Coronary artery (tissue), 2 donors: ENCODE results near the gene COL5A1.
A peak's percentile ranks its signal among the peaks of the same experiment; 100 is the strongest.

Experiments
- DNase-seq: peaks from one replicate; pipeline ENCODE4 v3.0.0-alpha.2; 2017; ENCODE audit warnings: low spot score
- H3K27ac ChIP-seq, 2 donors: fragments of 200-600 bp; sonication (generic); one replicate each; pipeline ENCODE4 v1.5.1; 2016 to 2019
- H3K4me3 ChIP-seq: fragments of 200-600 bp; sonication (generic); 2 replicates; pipeline ENCODE4 v1.5.1; 2016; ENCODE audit warnings: mild to moderate bottlenecking, moderate library complexity
- TF ChIP-seq, protein P1 (sequence below): fragments of 200-600 bp; sonication (generic); IDR thresholded peaks from one replicate; pipeline ENCODE4 v1.5.1; 2019; ENCODE audit warnings: antibody characterized with exemption

Gene COL5A1

GRCh38 chr9:134611046-134611445 lies 30.6 kb upstream of the COL5A1 start:
- DNase-seq: peak; percentile 40
- TF ChIP-seq, protein P1, sequence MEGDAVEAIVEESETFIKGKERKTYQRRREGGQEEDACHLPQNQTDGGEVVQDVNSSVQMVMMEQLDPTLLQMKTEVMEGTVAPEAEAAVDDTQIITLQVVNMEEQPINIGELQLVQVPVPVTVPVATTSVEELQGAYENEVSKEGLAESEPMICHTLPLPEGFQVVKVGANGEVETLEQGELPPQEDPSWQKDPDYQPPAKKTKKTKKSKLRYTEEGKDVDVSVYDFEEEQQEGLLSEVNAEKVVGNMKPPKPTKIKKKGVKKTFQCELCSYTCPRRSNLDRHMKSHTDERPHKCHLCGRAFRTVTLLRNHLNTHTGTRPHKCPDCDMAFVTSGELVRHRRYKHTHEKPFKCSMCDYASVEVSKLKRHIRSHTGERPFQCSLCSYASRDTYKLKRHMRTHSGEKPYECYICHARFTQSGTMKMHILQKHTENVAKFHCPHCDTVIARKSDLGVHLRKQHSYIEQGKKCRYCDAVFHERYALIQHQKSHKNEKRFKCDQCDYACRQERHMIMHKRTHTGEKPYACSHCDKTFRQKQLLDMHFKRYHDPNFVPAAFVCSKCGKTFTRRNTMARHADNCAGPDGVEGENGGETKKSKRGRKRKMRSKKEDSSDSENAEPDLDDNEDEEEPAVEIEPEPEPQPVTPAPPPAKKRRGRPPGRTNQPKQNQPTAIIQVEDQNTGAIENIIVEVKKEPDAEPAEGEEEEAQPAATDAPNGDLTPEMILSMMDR: no peak
- Histone ChIP-seq H3K4me3 (no peak overlapping the region), H3K27ac (no peak overlapping the region)

DNA sequence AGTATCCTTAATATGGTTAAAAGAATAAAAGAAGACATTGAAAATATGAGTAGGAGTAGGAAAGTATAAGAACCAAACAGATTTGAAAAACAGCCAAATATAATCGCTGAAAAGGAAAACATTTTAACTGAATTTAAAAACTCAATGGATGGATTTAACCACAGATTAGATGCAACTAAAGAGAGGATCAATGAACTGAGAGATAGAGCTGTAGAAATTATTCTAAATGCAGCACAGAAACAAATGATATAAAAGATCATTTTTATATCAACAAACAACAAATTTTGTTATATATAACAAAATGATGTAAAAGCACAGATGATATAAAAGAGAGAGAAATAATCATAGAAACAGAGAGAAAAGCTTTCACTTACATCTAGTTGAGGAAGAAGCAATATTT lies 29.3 kb upstream of the COL5A1 start:
- Histone ChIP-seq H3K27ac (no peak overlapping the region), H3K4me3 (no peak overlapping the region)
- DNase-seq: no peak
- TF ChIP-seq, protein P1: no peak

DNA sequence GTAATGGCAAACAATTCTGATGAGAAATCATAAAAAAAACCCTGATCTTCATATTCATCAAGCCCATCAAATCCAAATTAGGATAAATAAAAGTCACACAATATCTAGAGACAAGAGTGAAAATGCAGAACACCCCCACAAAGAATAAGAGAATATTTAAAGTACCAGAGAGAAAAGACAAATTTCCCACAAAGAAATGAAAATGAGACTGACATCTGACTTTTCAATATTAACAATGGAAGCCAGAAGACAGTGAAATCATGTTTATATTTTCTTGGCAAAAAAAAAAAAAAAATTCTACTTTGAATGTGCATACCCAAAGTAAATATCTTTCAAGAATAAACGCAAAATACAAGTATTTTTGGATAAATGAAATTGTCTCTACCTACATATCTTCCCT lies 28.9 kb upstream of the COL5A1 start:
- TF ChIP-seq, protein P1: no peak
- no peak overlapping the region for H3K4me3 ChIP-seq
- H3K27ac ChIP-seq: no peak overlapping the region
- DNase-seq: no peak

DNA sequence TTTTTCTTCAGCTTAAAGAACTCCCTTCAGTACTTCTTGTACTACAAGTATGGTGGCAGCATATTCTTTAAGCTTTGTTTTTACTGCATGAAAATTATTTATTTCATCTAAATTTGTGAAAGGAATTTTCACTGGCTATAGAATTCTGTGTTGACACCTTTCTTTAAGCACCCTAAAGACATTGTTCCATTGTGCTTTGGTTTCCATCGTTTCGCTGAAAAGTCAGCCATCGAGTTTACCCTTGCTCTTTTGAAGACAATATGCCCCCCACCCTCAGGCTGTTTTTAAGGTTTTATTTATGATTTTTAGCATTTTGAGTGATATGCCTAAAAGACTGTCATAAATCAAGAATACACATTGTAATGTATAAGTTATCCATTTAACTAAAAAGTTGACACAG lies 27.3 kb upstream of the COL5A1 start:
- no peak for DNase-seq
- no peak overlapping the region for H3K27ac ChIP-seq

DNA sequence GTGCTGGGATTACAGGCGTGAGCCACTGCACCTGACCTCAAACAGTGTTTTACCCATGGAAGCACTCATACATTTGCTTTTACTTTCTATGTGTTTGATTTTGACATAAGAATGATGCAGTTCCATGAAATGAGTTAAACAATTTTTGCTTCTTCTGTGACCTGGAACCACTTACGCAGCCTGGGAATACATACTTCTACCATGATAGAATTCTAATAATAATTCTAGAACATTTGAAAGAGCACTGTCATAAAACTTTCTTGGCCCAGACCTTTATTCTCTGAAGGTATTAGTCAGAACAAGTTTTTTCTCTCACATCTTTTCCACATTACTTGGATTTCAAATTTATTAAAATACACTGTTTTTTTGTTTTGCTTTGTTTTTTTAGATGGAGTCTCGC lies 25.3 kb upstream of the COL5A1 start:
- DNase-seq: no peak
- H3K27ac ChIP-seq: no peak overlapping the region
- no peak overlapping the region for H3K4me3 ChIP-seq
- TF ChIP-seq, protein P1: no peak

More for the DNA sequence above, 27.3 kb upstream of the COL5A1 start:
- H3K4me3 ChIP-seq: no peak overlapping the region
- TF ChIP-seq, protein P1: no peak

GRCh38 chr9:134617246-134617645 lies 24.4 kb upstream of the COL5A1 start:
- peak; percentile 29 for DNase-seq

GRCh38 chr9:134617836-134618162 lies 23.8 kb upstream of the COL5A1 start:
- TF ChIP-seq, protein P1: no peak
- H3K27ac ChIP-seq: no peak overlapping the region
- peak; percentile 38 for DNase-seq

More at GRCh38 chr9:134617246-134617645, 24.4 kb upstream of the COL5A1 start:
- TF ChIP-seq, protein P1: no peak
- Histone ChIP-seq H3K4me3 (no peak overlapping the region), H3K27ac (no peak overlapping the region)

More at GRCh38 chr9:134617836-134618162, 23.8 kb upstream of the COL5A1 start:
- no peak overlapping the region for H3K4me3 ChIP-seq
